BLaER1 treated with 17β-estradiol and CSF1 and Interleukin-3, amounts not matched to agents 10 nM and 100 nM (cell line): ENCODE results near the gene CGA.

ENCODE experiments used
- H3K27ac ChIP-seq, 11 experiments: shearing (Covaris generic); formaldehyde crosslinking; 2 replicates each; pipeline ENCODE4 v1.8.1; 2022
- H3K27me3 ChIP-seq, 11 experiments: shearing (Covaris generic); formaldehyde crosslinking; 2 replicates each; pipeline ENCODE4 v1.8.1; 2022
- H3K36me3 ChIP-seq, 11 experiments: shearing (Covaris generic); formaldehyde crosslinking; 2 replicates each; pipeline ENCODE4 v1.8.1; 2022
- H3K4me1 ChIP-seq, 10 experiments: shearing (Covaris generic); formaldehyde crosslinking; 2 replicates each; pipeline ENCODE4 v1.8.1; 2022
- H3K4me2 ChIP-seq, 11 experiments: shearing (Covaris generic); formaldehyde crosslinking; 2 replicates each; pipeline ENCODE4 v1.8.1; 2022
- H3K4me3 ChIP-seq, 10 experiments: shearing (Covaris generic); formaldehyde crosslinking; 2 replicates each; pipeline ENCODE4 v1.8.1; 2022
- H3K9ac ChIP-seq, 11 experiments: shearing (Covaris generic); formaldehyde crosslinking; 2 replicates each; pipeline ENCODE4 v1.8.1; 2022
- H3K9me3 ChIP-seq, 11 experiments: shearing (Covaris generic); formaldehyde crosslinking; replicated peaks in 1 of 11; 2 replicates each; pipeline ENCODE4 v1.8.1; 2022
- H4K20me1 ChIP-seq, 11 experiments: shearing (Covaris generic); formaldehyde crosslinking; 2 replicates each; pipeline ENCODE4 v1.8.1; 2022
- Cebpa-rat ChIP-seq, 11 experiments: shearing (Covaris generic); IDR thresholded peaks; 2 replicates each; pipeline ENCODE4 v1.8.1; 2022

The CGA gene

DNA sequence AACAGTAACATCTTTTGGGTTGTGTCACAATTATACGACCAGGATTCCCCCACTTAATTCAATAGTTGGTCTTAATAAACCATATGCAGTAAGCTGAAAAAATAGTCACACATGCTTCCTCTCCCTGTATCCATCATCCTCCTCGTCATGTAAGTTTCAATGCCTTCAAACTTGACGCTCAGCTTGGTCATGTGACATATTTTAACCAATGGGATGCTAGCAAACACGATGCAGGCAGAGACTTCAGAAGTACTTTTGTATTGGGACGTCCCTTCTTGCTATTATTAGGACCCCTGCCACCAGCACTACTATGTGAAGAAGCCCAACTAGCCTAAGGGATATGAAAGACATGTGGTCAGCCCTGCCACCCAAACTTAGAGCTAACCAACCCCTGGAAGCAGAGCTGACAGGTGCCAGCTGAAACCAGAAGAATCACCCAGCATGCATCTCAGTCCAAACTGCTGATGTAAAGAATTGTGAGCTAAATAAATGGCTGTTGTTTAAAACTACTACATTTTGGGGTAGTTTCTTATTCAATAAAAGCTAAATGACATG lies 49.3 kb downstream of the CGA start:
- Histone ChIP-seq H3K9ac (no peak overlapping the region), H3K4me3 (no peak overlapping the region), H3K27me3 (no peaks in the 10 kb centered on the region), H3K27ac (no peak overlapping the region), H4K20me1 (no peaks in the 10 kb centered on the region), H3K9me3 (peaks cover 0 to 9% (median 6%) of the 10 kb centered on the region in 11 experiments; a peak in 7 of 22 replicates), H3K36me3 (no peaks in the 10 kb centered on the region), H3K4me1 (peaks cover 0 to 14% (median 6%) of the 10 kb centered on the region in 10 experiments; a peak in 10 of 20 replicates), H3K4me2 (no peak overlapping the region)
- no peak for TF ChIP-seq Cebpa-rat (IDR thresholded peaks at IDR 0.05)

DNA sequence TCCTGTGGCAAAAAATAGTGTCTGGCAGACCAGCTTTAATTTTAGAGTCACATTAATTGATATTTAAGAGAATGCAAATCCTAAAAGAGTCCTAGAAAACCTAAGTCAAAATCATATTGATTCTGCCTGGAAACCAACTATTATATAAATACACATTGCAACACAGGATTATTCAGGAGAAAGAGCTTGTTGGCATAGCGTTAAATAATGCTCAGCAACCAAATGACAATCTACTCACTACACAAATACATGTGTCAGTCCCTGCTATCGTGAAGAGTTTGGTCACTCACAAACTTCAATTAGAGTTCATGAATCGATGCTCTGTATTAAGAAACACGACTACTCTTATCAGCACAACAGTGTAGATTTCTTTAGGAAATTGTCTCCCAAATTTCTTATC lies 54.2 kb downstream of the CGA start:
- peaks cover 0 to 9% (median 6%) of the 10 kb centered on the region in 11 experiments; a peak in 7 of 22 replicates for H3K9me3 ChIP-seq
- no peak overlapping the region for H3K4me3 ChIP-seq
- H3K27ac ChIP-seq = no peak overlapping the region
- H3K36me3 ChIP-seq = no peaks in the 10 kb centered on the region
- H3K4me1 ChIP-seq = no peaks in the 10 kb centered on the region
- no peak overlapping the region for H3K4me2 ChIP-seq
- H3K9ac ChIP-seq = no peak overlapping the region
- TF ChIP-seq Cebpa-rat (IDR thresholded peaks at IDR 0.05) = no peak
- H3K27me3 ChIP-seq = no peaks in the 10 kb centered on the region
- H4K20me1 ChIP-seq = no peaks in the 10 kb centered on the region
